Measurements from ENCODE around the gene TSPAN5. TPM values are rescaled to one million over a fixed set of nuclear protein-coding genes. Genes with fewer than 3 reads are reported as not detected.

The TSPAN5 gene
- total and polyA plus RNA-seq, 2 experiments from 2014 or later = 22.4 to 35.9 TPM

GRCh38 chr4:98474408-98474844, 184.0 kb downstream of the TSPAN5 start:
- H3K4me2 ChIP-seq = no peak overlapping the region
- no peak overlapping the region for H3K27ac ChIP-seq
- H3K4me1 ChIP-seq (ENCODE audit: insufficient read depth) = no peaks in the 10 kb centered on the region
- 84% methylated on average over 3 of the region's 3 CpGs for WGBS (ENCODE audit: low lambda C conversion rate, missing lambda C conversion rate)
- H3K9me2 ChIP-seq (replicated peaks; ENCODE audit: insufficient read depth) = no peaks in the 10 kb centered on the region
- H2AFZ ChIP-seq = no peak overlapping the region
- no peaks in the 10 kb centered on the region for H3K27me3 ChIP-seq
- no peak for TF ChIP-seq CTCF (IDR thresholded peaks at IDR 0.05; ENCODE audit: poor library complexity)
- DNase-seq (ENCODE audit: low spot score) = no peak
- no peaks in the 10 kb centered on the region for H4K20me1 ChIP-seq (ENCODE audit: insufficient read depth, poor library complexity, severe bottlenecking)
- no peaks in the 10 kb centered on the region for H3K9me3 ChIP-seq (ENCODE audit: low read depth)
- no peaks in the 10 kb centered on the region for H3K36me3 ChIP-seq (replicated peaks; ENCODE audit: insufficient read depth, low read depth)
- no peaks in the 10 kb centered on the region for H3K79me2 ChIP-seq
- H3K4me3 ChIP-seq = no peak overlapping the region

GRCh38 chr4:98473046-98473445, 185.4 kb downstream of the TSPAN5 start:
- Histone ChIP-seq H3K27me3 (no peaks in the 10 kb centered on the region), H4K20me1 (ENCODE audit: insufficient read depth, poor library complexity, severe bottlenecking) (no peaks in the 10 kb centered on the region), H3K9me2 (replicated peaks; ENCODE audit: insufficient read depth) (no peaks in the 10 kb centered on the region), H2AFZ (no peak overlapping the region), H3K9me3 (ENCODE audit: low read depth) (no peaks in the 10 kb centered on the region), H3K79me2 (no peaks in the 10 kb centered on the region), H3K4me3 (no peak overlapping the region), H3K4me1 (ENCODE audit: insufficient read depth) (no peaks in the 10 kb centered on the region), H3K27ac (no peak overlapping the region), H3K4me2 (no peak overlapping the region), H3K36me3 (replicated peaks; ENCODE audit: insufficient read depth, low read depth) (no peaks in the 10 kb centered on the region)
- 92% methylated on average over 5 of the region's 5 CpGs for WGBS (ENCODE audit: low lambda C conversion rate, missing lambda C conversion rate)
- no peak for DNase-seq (ENCODE audit: low spot score)
- TF ChIP-seq EZH2phosphoT487 (IDR thresholded peaks at IDR 0.05; ENCODE audit: low read depth, severe bottlenecking, unreplicated experiment) (no peak), CTCF (IDR thresholded peaks at IDR 0.05; ENCODE audit: poor library complexity) (no peak), EZH2 (IDR thresholded peaks at IDR 0.05; ENCODE audit: borderline replicate concordance) (no peak)

GRCh38 chr4:98470831-98471230, 187.6 kb downstream of the TSPAN5 start:
- no peaks in the 10 kb centered on the region for H3K4me1 ChIP-seq (ENCODE audit: insufficient read depth)
- 92% methylated on average over 7 of the region's 7 CpGs for WGBS (ENCODE audit: low lambda C conversion rate, missing lambda C conversion rate)
- H3K36me3 ChIP-seq (replicated peaks; ENCODE audit: insufficient read depth, low read depth) = no peaks in the 10 kb centered on the region
- no peak overlapping the region for H3K27ac ChIP-seq
- no peak for DNase-seq (ENCODE audit: low spot score)
- no peaks in the 10 kb centered on the region for H3K79me2 ChIP-seq
- no peak overlapping the region for H2AFZ ChIP-seq
- H3K27me3 ChIP-seq = no peaks in the 10 kb centered on the region
- no peak overlapping the region for H3K4me3 ChIP-seq
- H3K9me2 ChIP-seq (replicated peaks; ENCODE audit: insufficient read depth) = no peaks in the 10 kb centered on the region
- H3K4me2 ChIP-seq = no peak overlapping the region
- no peaks in the 10 kb centered on the region for H3K9me3 ChIP-seq (ENCODE audit: low read depth)
- H4K20me1 ChIP-seq (ENCODE audit: insufficient read depth, poor library complexity, severe bottlenecking) = no peaks in the 10 kb centered on the region
- TF ChIP-seq EZH2phosphoT487 (IDR thresholded peaks at IDR 0.05; ENCODE audit: low read depth, severe bottlenecking, unreplicated experiment) = no peak

- no peaks in the 10 kb centered on the region for H3K9me3 ChIP-seq (ENCODE audit: low read depth)
- no peaks in the 10 kb centered on the region for H4K20me1 ChIP-seq (ENCODE audit: insufficient read depth, poor library complexity, severe bottlenecking)
- 92% methylated on average over 3 of the region's 3 CpGs for WGBS (ENCODE audit: low lambda C conversion rate, missing lambda C conversion rate)
- no peak for DNase-seq (ENCODE audit: low spot score)
- H3K9me2 ChIP-seq (replicated peaks; ENCODE audit: insufficient read depth) = no peaks in the 10 kb centered on the region
- H3K27ac ChIP-seq = no peak overlapping the region
- no peak overlapping the region for H3K4me3 ChIP-seq
- no peaks in the 10 kb centered on the region for H3K4me1 ChIP-seq (ENCODE audit: insufficient read depth)
- H3K4me2 ChIP-seq = no peak overlapping the region
- no peaks in the 10 kb centered on the region for H3K27me3 ChIP-seq
- H3K79me2 ChIP-seq = no peaks in the 10 kb centered on the region
- no peak overlapping the region for H2AFZ ChIP-seq
- no peaks in the 10 kb centered on the region for H3K36me3 ChIP-seq (replicated peaks; ENCODE audit: insufficient read depth, low read depth)
- TF ChIP-seq EZH2 (IDR thresholded peaks at IDR 0.05; ENCODE audit: borderline replicate concordance) = no peak
Observed at GRCh38 chr4:98470366-98470765, 188.0 kb downstream of the TSPAN5 start.

All from hepatocyte (in vitro differentiated cells).